ENCODE data around the gene HMG20B.

The HMG20B gene

DNA sequence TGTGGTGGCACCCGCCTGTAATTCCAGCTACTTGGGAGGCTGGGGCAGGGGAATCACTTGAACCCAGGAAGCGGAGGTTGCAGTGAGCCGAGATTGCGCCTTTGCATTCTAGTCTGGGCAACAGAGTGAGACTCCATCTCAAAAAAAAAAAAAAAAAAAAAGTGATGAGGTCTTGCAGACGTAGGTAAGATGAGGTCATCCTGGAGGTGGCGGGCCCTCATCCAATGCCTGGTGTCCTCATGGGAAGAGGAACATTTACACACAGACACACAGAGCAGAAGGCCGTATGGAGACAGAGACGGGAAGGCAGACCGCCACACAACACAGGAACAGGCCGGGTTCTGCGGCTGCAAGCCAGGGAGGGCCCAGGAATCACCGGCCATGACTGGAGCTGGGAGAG lies 49.5 kb downstream of the HMG20B start:
- DNase-seq: no peak

DNA sequence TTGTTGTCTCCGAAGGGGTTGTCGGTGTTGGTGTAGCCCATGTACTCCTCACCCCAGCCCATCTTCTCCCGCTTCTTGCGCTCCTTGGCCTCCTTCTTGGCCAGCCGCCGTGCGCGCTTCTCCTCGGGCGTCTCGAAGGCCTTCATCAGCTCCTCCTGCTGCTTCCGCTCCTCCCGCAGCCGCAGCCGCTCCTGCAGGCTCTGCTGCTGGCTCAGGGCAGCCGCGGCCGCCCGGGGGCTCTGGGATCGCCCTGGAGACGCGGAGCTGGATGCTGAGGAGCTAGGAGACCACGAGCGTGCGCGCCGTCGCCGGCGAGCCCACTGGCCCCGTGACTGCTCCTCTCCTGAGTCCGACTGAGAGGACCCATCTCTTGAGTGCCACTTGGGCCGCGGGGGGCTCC lies 51.0 kb downstream of the HMG20B start:
- DNase-seq: no peak

DNA sequence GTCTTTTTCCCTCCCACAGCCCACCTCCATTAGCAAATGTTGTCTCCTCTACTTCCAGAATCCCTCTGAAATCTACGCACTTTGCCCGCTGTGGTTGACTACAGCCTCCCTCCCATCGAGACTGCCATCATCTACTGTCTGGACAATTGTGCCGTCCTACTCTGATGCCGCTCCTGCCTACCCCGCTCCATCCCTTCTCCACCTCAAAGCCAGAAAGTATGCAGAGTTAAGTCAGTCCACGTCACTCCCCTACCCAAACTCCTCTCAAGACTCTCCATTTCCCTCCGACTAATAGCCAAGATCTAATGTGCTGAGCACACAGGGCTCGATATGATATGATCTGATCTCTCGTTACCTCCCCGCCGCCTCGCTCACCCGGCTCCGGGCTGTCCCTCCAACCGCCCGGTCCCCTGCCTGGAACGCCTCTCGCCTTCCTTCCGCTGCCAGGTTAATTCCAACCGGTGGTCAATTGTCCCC lies 53.3 kb downstream of the HMG20B start:
- DNase-seq: no peak

DNA sequence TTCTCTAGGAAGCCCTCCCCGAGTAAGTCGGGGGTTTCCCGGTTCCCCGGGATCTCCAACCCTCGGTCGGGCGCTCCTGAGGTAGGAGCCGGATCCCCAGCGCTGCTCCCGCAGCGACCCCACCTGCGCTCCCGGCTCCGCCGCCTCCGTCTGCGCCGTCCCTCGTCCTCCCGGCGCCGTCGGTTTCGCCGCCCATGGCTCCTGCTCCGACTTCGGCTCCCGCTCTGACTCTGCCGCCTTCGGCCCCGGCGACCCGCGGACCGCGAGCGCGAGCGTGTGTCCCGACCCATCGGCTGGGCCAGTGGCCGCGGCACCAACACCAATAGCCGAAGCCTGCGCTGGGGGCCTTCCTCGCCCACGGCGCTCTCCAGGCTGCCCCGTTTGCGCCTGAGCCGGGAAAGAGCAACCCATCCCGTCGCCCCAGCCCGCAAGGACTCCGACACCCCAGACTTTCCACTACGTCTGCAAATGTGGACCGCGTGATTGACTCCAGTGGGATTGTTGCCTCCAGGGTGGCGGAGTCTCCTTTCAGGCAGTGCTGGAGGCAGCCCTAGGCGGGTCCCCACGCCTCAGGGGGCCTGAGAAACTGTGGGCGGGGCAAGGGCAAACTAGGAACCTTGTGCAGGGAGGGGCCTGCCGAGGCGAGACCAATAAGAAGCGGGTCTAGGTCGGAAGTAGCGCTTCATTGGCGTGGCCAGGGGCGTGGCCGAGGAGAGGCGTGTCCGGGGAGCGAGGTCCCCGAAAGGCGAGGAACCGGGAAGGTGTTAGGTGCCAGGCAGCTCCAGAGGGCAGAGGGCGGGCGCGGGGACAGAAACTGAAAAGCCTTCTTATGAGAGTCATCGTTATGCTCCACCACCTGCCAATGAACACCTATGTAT lies 54.0 kb downstream of the HMG20B start, which contains the start of gene CACTIN:
TSS of gene CACTIN (minus strand) at position 318 of the 878 bp plus-strand sequence. CDS start at position 290, 28 bp downstream.
- DNase-seq: peak; percentile 99

DNA sequence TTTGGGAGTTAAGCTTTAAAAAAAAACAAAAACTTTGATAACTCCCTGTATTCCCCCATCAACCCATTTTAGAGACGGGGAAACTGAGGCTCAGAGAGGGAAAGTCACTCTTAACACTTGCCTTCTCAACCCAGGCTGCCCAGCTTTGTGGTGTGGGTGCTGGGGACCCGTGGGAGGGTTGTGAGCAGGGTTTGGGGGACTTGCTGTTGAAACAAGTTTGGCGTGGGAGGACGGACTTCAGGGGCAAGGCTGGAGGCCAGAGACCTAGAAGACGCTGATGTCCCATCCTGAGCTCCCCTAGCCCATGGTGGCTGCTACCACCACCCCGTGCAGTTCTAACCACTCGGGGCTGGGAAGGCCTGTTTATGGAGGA lies 54.6 kb downstream of the HMG20B start:
- DNase-seq: no peak
